Esophagus muscularis mucosa (tissue), 4 donors: ENCODE results near the gene VAMP7. TPM values are rescaled to one million over a fixed set of nuclear protein-coding genes. Genes with fewer than 3 reads are reported as not detected.

Source experiments
- DNase-seq: peaks from one replicate; pipeline ENCODE4 v3.0.0-alpha.2; 2017; ENCODE audit errors: extremely low spot score
- H3K27ac ChIP-seq, 4 donors: fragments of 200-600 bp; sonication (generic); replicated peaks in 1 of 4; 1 replicate in 3 of 4; 2 replicates in 1 of 4; pipeline ENCODE4 v1.5.1; 2016 to 2019; ENCODE audit warnings: mild to moderate bottlenecking in 1 of 4
- H3K27me3 ChIP-seq, 4 donors: fragments of 200-600 bp; sonication (generic); one replicate each; pipeline versions ENCODE4 v1.5.1 to v1.6.0; 2016 to 2019
- H3K36me3 ChIP-seq, 4 donors: fragments of 200-600 bp; sonication (generic); one replicate each; pipeline ENCODE4 v1.5.1; 2016 to 2019
- H3K4me1 ChIP-seq, 4 donors: fragments of 200-600 bp; sonication (generic); one replicate each; pipeline ENCODE4 v1.5.1; 2016 to 2019
- H3K4me3 ChIP-seq, 4 donors: fragments of 200-600 bp; sonication (generic); 1 replicate in 2 of 4; 2 replicates in 2 of 4; pipeline ENCODE4 v1.5.1; 2016 to 2019; ENCODE audit warnings: mild to moderate bottlenecking in 4 of 4, moderate library complexity in 1 of 4
- H3K9me3 ChIP-seq, 4 donors: fragments of 200-600 bp; sonication (generic); 1 replicate in 3 of 4; 2 replicates in 1 of 4; pipeline ENCODE4 v1.5.1; 2016 to 2019
- CTCF ChIP-seq, 3 experiments: fragments of 200-600 bp in 2 of 3; fragments of 450-650 bp in 1 of 3; sonication (generic) in 2 of 3; IDR thresholded peaks; one replicate each; pipeline ENCODE4 v1.5.1; 2017 to 2019; ENCODE audit warnings: antibody characterized with exemption in 3 of 3, mild to moderate bottlenecking in 2 of 3, moderate library complexity in 1 of 3
- EP300 ChIP-seq: sonication (generic); formaldehyde crosslinking; IDR thresholded peaks from one replicate; pipeline ENCODE4 v1.6.1; 2017; ENCODE audit warnings: antibody characterized with exemption
- POLR2A ChIP-seq: fragments of 450-650 bp; IDR thresholded peaks from one replicate; pipeline ENCODE4 v1.6.1; 2017; ENCODE audit warnings: antibody characterized with exemption, moderate library complexity, mild to moderate bottlenecking, low read depth
- POLR2AphosphoS5 ChIP-seq, 2 donors: sonication (generic); formaldehyde crosslinking; IDR thresholded peaks; one replicate each; pipeline ENCODE4 v1.6.1; 2017; ENCODE audit warnings: antibody characterized with exemption in 2 of 2
- WGBS: methylation state at CpG from one replicate; pipeline ENCODE4 v1.1.5; 2018; 5-methylcytosine and 5-hydroxymethylcytosine counted together
- intact Hi-C: fragments of 100-400 bp; cut with DNase I; formaldehyde crosslinking; loops from one replicate; pipeline ENCODE4 v1.15.1; 2023
- total RNA-seq, 4 donors: library from RNA; depleted of rRNA; stranded (reverse); fragments of >200 nt; gene quantifications; one replicate each; pipeline versions ENCODE4 v1.1.0 to v1.2.1, GENCODE V29; 2016

VAMP7 gene
- total RNA-seq, 4 donors from 2014 or later: 25.6 to 29.7 (median 28.4) TPM

GRCh38 chrX:155874571-155875244 lies 6.4 kb upstream of the VAMP7 start:
- no peaks in the 10 kb centered on the region for H3K36me3 ChIP-seq
- intact Hi-C loops: no loop called here
- no peak overlapping the region for H3K27ac ChIP-seq
- H3K27me3 ChIP-seq: peaks cover 0 to 29% (median 0%) of the 10 kb centered on the region in 4 donors
- H3K9me3 ChIP-seq: no peaks in the 10 kb centered on the region
- TF ChIP-seq POLR2AphosphoS5 (IDR thresholded peaks at IDR 0.05) (no peak), CTCF (IDR thresholded peaks at IDR 0.05) (no peak), EP300 (no peak), POLR2A (no peak)
- no peak for DNase-seq
- peak overlapping the region in 2 of 4 donors; percentile 9 to 15 for H3K4me3 ChIP-seq
- WGBS: 65% methylated on average over 29 of the region's 31 CpGs
- no peaks in the 10 kb centered on the region for H3K4me1 ChIP-seq

GRCh38 chrX:155876704-155877103 lies 4.4 kb upstream of the VAMP7 start:
- H3K27ac ChIP-seq: no peak overlapping the region
- H3K27me3 ChIP-seq: peaks cover 0 to 29% (median 0%) of the 10 kb centered on the region in 4 donors
- WGBS: 49% methylated on average over 3 of the region's 3 CpGs
- H3K4me3 ChIP-seq: no peak overlapping the region
- no peak for TF ChIP-seq POLR2AphosphoS5 (IDR thresholded peaks at IDR 0.05)
- no peaks in the 10 kb centered on the region for H3K36me3 ChIP-seq
- intact Hi-C loops: no loop called here
- H3K9me3 ChIP-seq: no peaks in the 10 kb centered on the region
- H3K4me1 ChIP-seq: no peaks in the 10 kb centered on the region
- no peak for DNase-seq

- H3K4me3 ChIP-seq: no peak overlapping the region
- no peaks in the 10 kb centered on the region for H3K9me3 ChIP-seq
- peaks cover 0 to 6% (median 4%) of the 10 kb centered on the region in 4 donors for H3K4me1 ChIP-seq
- WGBS: 44% methylated on average over 1 of the region's 1 CpG
- DNase-seq: no peak
- H3K27me3 ChIP-seq: peaks cover 0 to 29% (median 0%) of the 10 kb centered on the region in 4 donors
- intact Hi-C loops: no loop called here
- no peak overlapping the region for H3K27ac ChIP-seq
- TF ChIP-seq CTCF (IDR thresholded peaks at IDR 0.05): no peak
- TF ChIP-seq EP300: no peak
- no peak for TF ChIP-seq POLR2AphosphoS5 (IDR thresholded peaks at IDR 0.05)
- no peak for TF ChIP-seq POLR2A
- no peaks in the 10 kb centered on the region for H3K36me3 ChIP-seq
These were observed 3.9 kb upstream of the VAMP7 start for GRCh38 chrX:155877288-155877687.

GRCh38 chrX:155880586-155881157 lies 473 bp upstream of the VAMP7 start:
- Histone ChIP-seq H3K4me1 (peaks cover 0 to 11% (median 8%) of the 10 kb centered on the region in 4 donors), H3K9me3 (no peaks in the 10 kb centered on the region), H3K4me3 (peak overlapping the region; percentile 58 to 83 (median 69)), H3K27me3 (peaks cover 0 to 5% (median 0%) of the 10 kb centered on the region in 4 donors), H3K36me3 (no peaks in the 10 kb centered on the region), H3K27ac (peak overlapping the region; percentile 63 to 83 (median 80))
- intact Hi-C loops: loop anchor here (5.0 kb wide), 1 partner anchor 663 kb away; the partner anchor contains the start of gene VBP1
- WGBS: 36% methylated on average over 13 of the region's 13 CpGs
- no peak for DNase-seq
- TF ChIP-seq POLR2AphosphoS5 (IDR thresholded peaks at IDR 0.05): no peak
- no peak for TF ChIP-seq CTCF (IDR thresholded peaks at IDR 0.05)
- no peak for TF ChIP-seq POLR2A
- no peak for TF ChIP-seq EP300

- Histone ChIP-seq H3K27me3 (no peaks in the 10 kb centered on the region), H3K4me3 (no peak overlapping the region), H3K4me1 (peaks cover 0 to 13% (median 9%) of the 10 kb centered on the region in 4 donors), H3K36me3 (peaks cover 0 to 20% (median 5%) of the 10 kb centered on the region in 4 donors), H3K9me3 (no peaks in the 10 kb centered on the region), H3K27ac (no peak overlapping the region)
- no peak for TF ChIP-seq CTCF (IDR thresholded peaks at IDR 0.05)
- intact Hi-C loops: no loop called here
- 76% methylated on average over 2 of the region's 2 CpGs for WGBS
- no peak for DNase-seq
These were observed 5.3 kb downstream of the VAMP7 start for GRCh38 chrX:155886409-155886808.
